GM18505 (cell line): Measurements from ENCODE around the gene NDUFS7.
"Not testable (repeated sequence)": the region's sequence is repeated elsewhere in the genome, so short reads cannot be mapped to it uniquely, and the experiment has no call there.

Experiments
- ATAC-seq: cut with Tn5 transposase; IDR thresholded peaks from one replicate; pipeline ENCODE4 v1.9.1; 2021; ENCODE audit not compliant: unreplicated experiment
- POLR2A ChIP-seq: IDR thresholded peaks from 4 replicates; pipeline ENCODE4 v1.6.1; 2011; ENCODE audit warnings: borderline replicate concordance; ENCODE audit not compliant: insufficient read depth, insufficient read length; ENCODE audit errors: extremely low read depth

Gene NDUFS7

DNA sequence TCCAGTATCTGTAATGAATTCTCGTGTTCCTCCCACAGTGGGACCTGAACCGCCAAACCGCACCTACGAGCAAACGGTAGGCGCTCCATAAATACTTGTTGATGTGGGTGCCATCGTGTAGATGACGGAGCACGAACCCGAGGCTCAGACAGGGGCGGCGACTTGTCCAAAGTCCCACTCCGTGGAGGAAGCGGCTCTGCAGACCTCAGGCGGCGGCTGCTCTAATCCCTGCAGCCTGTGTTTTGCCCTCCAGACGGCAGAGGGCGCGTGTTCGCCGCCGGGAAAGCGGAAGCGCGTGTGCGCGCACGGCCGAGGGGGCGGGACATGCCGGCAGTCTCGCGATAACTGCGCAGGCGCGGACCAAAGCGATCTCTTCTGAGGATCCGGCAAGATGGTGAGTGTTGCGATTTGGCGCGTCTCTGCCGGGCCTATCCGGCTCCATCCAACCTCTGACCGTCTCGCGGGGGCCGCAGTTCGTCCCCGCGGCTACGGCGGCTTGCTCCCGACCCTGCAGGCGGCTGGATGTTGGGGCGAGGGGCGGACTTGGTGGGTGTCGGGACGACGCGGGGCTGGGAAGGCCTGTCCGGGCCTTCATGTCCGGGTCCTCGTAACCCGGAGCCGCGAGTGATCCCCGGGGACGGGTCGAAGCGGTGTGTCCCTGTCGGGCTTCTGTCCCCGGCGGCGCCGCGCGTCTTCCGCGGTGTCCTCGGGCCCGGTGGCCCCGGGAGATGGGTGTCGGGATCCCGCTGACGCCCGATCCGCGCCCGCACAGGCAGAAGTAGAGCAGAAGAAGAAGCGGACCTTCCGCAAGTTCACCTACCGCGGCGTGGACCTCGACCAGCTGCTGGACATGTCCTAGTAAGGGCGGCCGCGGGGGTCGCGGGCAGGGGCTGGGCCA lies 54.6 kb downstream of the NDUFS7 start, which contains the start of gene RPS15:
TSS of gene RPS15 (plus strand) at position 362 of the 898 bp plus-strand sequence. CDS start at position 392, 30 bp downstream.
- ATAC-seq = peak; percentile 77
- TF ChIP-seq POLR2A = peak; percentile 99

- TF ChIP-seq POLR2A = no peak
- ATAC-seq = no peak
Observed at GRCh38 chr19:1438933-1439354, 55.2 kb downstream of the NDUFS7 start.

- ATAC-seq = not testable (repeated sequence)
Observed at GRCh38 chr19:1439525-1440417, 56.1 kb downstream of the NDUFS7 start.

DNA sequence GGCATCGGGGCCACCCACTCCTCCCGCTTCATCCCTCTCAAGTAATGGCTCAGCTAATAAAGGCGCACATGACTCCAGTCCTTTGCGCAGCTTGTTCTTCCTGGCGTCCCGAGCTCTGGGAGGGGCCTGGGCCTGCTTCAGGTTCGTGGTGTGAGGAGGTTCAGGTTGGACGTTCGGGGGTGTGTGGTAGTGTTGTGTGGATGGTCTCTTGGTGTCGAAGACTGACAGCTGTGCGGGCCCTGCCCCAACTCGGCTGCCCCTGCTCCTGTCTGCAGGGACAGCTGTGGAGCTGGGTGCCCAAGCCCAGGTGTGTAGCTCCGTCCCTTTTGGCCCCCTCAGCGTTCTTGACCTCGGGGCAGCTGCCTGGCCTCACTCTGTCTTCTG lies 56.7 kb downstream of the NDUFS7 start:
- TF ChIP-seq POLR2A = no peak

DNA sequence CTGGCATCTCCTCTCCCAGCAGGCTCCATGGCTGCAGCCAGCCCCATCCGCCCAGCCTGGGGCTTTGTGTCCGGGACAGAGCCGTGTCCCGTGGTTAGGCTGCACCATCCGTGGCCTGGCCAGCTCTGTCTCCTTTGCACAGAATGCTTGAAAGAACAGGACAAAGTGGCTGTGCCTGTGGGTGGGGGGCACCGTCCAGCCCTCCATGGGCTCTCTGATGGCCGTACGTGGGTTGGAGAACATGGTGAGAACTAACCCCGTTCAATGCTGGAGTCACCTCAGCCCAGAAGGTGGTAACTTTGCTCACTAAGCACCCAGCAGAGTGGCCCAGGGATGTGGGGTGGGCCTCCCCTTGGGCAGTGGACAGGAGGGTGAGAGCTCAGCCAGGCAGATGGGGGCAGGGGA lies 57.3 kb downstream of the NDUFS7 start:
- ATAC-seq = no peak
- no peak for TF ChIP-seq POLR2A

More for the DNA sequence above, 56.7 kb downstream of the NDUFS7 start:
- ATAC-seq = no peak

GRCh38 chr19:1441677-1442438 lies 58.2 kb downstream of the NDUFS7 start:
- no peak for TF ChIP-seq POLR2A
- ATAC-seq = no peak
